HepG2 (cell line): ENCODE data around the gene MBL2. TPM values are rescaled to one million over a fixed set of nuclear protein-coding genes. Genes with fewer than 3 reads are reported as not detected.

Experiments
- ARNT ChIP-seq: fragments of 450-650 bp; IDR thresholded peaks from 2 replicates; pipeline ENCODE4 v1.6.1; 2017
- CREB1 ChIP-seq, 2 experiments: fragments of 450-650 bp in 1 of 2; IDR thresholded peaks; 2 replicates each; pipeline ENCODE4 v1.6.1; 2016 to 2017; ENCODE audit warnings: control low read depth in 1 of 2, mild to moderate bottlenecking in 1 of 2, missing compliant biosample characterization in 1 of 2, missing genetic modification characterization in 1 of 2
- ELF1 ChIP-seq: sonication (generic); formaldehyde crosslinking; IDR thresholded peaks from 2 replicates; pipeline ENCODE4 v1.4.0; 2020; ENCODE audit warnings: missing genetic modification reagents
- EP300 ChIP-seq, 3 experiments: sonication (generic) in 1 of 3; formaldehyde crosslinking in 1 of 3; IDR thresholded peaks; 2 replicates each; pipeline versions ENCODE4 v1.5.1 to v1.6.1; 2011 to 2020; ENCODE audit warnings: low read depth in 2 of 3, low read length in 2 of 3, borderline replicate concordance in 1 of 3, improper control_type of control experiment in 1 of 3, mild to moderate bottlenecking in 1 of 3, missing genetic modification reagents in 1 of 3, moderate library complexity in 1 of 3
- FOXP1 ChIP-seq, 2 experiments: fragments of 450-650 bp in 1 of 2; IDR thresholded peaks; 2 replicates each; pipeline ENCODE4 v1.6.1; 2017 to 2018; ENCODE audit warnings: antibody characterized with exemption in 1 of 2
- MZF1 ChIP-seq: sonication (generic); formaldehyde crosslinking; IDR thresholded peaks from 2 replicates; pipeline ENCODE4 v1.8.1; 2023; ENCODE audit warnings: mild to moderate bottlenecking, missing genetic modification reagents, borderline replicate concordance
- NFKBIZ ChIP-seq: IDR thresholded peaks from 2 replicates; pipeline ENCODE4 v1.6.1; 2018; ENCODE audit warnings: missing genetic modification reagents, missing compliant biosample characterization
- PITX1 ChIP-seq: sonication (generic); formaldehyde crosslinking; IDR thresholded peaks from 2 replicates; pipeline ENCODE4 v1.5.1; 2020; ENCODE audit warnings: mild to moderate bottlenecking, missing genetic modification reagents
- POLR2A ChIP-seq, 2 experiments: IDR thresholded peaks; 2 replicates each; pipeline ENCODE4 v1.6.1; 2011; ENCODE audit warnings: low read depth in 2 of 2, low read length in 2 of 2, mild to moderate bottlenecking in 1 of 2, moderate library complexity in 1 of 2; ENCODE audit not compliant: insufficient read depth in 1 of 2
- SMYD3 ChIP-seq: sonication (generic); formaldehyde crosslinking; IDR thresholded peaks from 2 replicates; pipeline ENCODE4 v1.8.1; 2023; ENCODE audit warnings: mild to moderate bottlenecking, missing genetic modification reagents
- XRCC5 ChIP-seq: fragments of 200-400 bp; formaldehyde crosslinking; optimal IDR thresholded peaks from 2 replicates; pipeline ENCODE3; 2017; ENCODE audit warnings: mild to moderate bottlenecking, low read length
- ZBTB21 ChIP-seq: sonication (generic); formaldehyde crosslinking; IDR thresholded peaks from 2 replicates; pipeline ENCODE4 v1.4.0; 2020; ENCODE audit warnings: missing genetic modification reagents
- ZIK1 ChIP-seq: sonication (generic); formaldehyde crosslinking; IDR thresholded peaks from 2 replicates; pipeline ENCODE4 v1.5.0; 2020; ENCODE audit warnings: mild to moderate bottlenecking, low read depth, missing genetic modification reagents, borderline replicate concordance
- ZKSCAN8 ChIP-seq: IDR thresholded peaks from 2 replicates; pipeline ENCODE4 v1.6.1; 2016; ENCODE audit warnings: borderline replicate concordance, missing genetic modification reagents, missing compliant biosample characterization
- ZNF501 ChIP-seq: sonication (generic); formaldehyde crosslinking; IDR thresholded peaks from 2 replicates; pipeline ENCODE4 v1.5.1; 2020; ENCODE audit warnings: mild to moderate bottlenecking, moderate library complexity, missing genetic modification reagents
- polyA plus RNA-seq, 8 experiments: library from polyadenylated mRNA; depleted of rRNA in 3 of 8; stranded (reverse) in 7 of 8; unstranded in 1 of 8; fragments of >200 nt; fragmentation: Illumina TruSeq in 4 of 8; extraction: Trizol in 4 of 8; gene quantifications; 2 replicates each; pipeline versions ENCODE4 v1.2.1 to v1.2.3, GENCODE V29; 2011 to 2016; ENCODE audit warnings: low read depth in 4 of 8, missing spikeins in 1 of 8, mixed read lengths in 1 of 8; ENCODE audit not compliant: insufficient read depth in 1 of 8
- total RNA-seq, 5 experiments: library from RNA; depleted of rRNA; stranded (reverse); fragments of >200 nt; fragmentation: Illumina TruSeq; extraction: Trizol; gene quantifications; 2 replicates each; pipeline ENCODE4 v1.2.3, GENCODE V29; 2016; ENCODE audit warnings: low read depth in 1 of 5
- TF ChIP-seq, protein P1 (sequence below): IDR thresholded peaks from 2 replicates; pipeline ENCODE4 v1.6.1; 2016; ENCODE audit warnings: missing compliant biosample characterization, missing genetic modification reagents, borderline replicate concordance
- TF ChIP-seq, protein P2 (sequence below): sonication (generic); formaldehyde crosslinking; IDR thresholded peaks from 2 replicates; pipeline ENCODE4 v1.4.0; 2020; ENCODE audit warnings: mild to moderate bottlenecking, missing genetic modification reagents
- TF ChIP-seq, protein P3 (sequence below): sonication (generic); formaldehyde crosslinking; IDR thresholded peaks from 2 replicates; pipeline ENCODE4 v1.8.1; 2022; ENCODE audit warnings: low read depth, mild to moderate bottlenecking, missing genetic modification reagents
- TF ChIP-seq, protein P4 (sequence below): sonication (generic); formaldehyde crosslinking; IDR thresholded peaks from 2 replicates; pipeline ENCODE4 v1.4.0; 2020; ENCODE audit warnings: missing genetic modification reagents, borderline replicate concordance

MBL2 gene
- total and polyA plus RNA-seq, 2 of the 13 experiments (the other 11 are each of a cell fraction or from before 2014, with no cell fraction given) = 9.6 to 16.2 TPM

DNA sequence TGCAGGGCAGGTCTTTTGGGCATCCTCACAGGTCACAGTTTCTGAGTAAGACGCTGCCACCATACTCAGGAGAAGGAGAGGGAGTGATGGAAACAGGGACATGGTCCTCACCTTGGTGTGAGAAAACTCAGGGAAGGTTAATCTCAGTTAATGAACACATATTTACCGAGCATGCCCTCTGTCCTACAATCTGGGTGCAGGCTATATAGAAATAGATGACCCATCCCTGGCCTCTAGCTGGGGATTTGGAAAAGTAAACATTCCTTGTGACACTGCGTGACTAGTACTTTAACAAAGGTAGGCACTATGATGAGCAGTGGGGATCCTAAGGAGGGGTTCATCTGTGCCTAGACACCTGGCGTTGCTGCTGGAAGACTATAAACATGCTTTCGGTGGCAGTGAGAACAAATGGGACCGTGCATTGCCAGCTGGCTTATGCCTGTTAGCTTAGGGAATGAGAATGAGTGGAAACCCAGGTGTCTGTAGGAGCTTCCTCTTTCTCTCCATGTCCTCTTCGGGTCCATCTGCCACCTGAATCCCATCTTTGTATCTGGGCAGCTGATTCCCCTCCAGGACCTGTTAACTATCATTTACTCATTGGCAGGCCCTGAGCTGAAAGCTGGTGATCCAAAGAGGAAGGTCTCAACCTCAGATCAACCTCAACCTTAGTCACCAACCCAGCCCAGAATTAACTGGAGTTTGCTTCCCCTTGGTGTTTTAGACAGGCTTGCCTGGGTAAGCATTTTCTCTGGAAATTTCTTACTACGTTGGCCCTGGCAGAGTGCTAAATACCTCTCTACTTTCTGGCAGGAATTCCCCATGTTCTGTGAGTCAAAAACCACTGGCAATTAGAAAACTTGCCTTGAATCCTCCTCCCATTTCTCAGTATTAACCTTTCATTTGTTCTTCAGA is 794 bp downstream of the MBL2 start (continued):
- TF ChIP-seq, protein P1, sequence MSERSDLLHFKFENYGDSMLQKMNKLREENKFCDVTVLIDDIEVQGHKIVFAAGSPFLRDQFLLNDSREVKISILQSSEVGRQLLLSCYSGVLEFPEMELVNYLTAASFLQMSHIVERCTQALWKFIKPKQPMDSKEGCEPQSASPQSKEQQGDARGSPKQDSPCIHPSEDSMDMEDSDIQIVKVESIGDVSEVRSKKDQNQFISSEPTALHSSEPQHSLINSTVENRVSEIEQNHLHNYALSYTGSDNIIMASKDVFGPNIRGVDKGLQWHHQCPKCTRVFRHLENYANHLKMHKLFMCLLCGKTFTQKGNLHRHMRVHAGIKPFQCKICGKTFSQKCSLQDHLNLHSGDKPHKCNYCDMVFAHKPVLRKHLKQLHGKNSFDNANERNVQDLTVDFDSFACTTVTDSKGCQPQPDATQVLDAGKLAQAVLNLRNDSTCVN = peak; percentile 85; the same call in 1 of the 2 replicates
- TF ChIP-seq ELF1 (CRISPR knock-in tag) (no peak), ZKSCAN8 (CRISPR knock-in tag) (0 out of 2 replicates have a peak, but pooled peaks have one; percentile 49), POLR2A (IDR thresholded peaks at IDR 0.05; ENCODE audit: insufficient read depth in 1 of 2, low read depth in 2 of 2, low read length in 2 of 2) (0 out of 4 replicates have a peak, but pooled peaks of 1 of the 2 experiments have one; percentile 21), NFKBIZ (0 out of 2 replicates have a peak, but pooled peaks have one; percentile 24), ZNF501 (CRISPR knock-in tag) (peak; percentile 32; the same call in 1 of the 2 replicates), SMYD3 (0 out of 2 replicates have a peak, but pooled peaks have one; percentile 31), ARNT (no peak), EP300 (IDR thresholded peaks at IDR 0.05; ENCODE audit: low read depth in 2 of 2, low read length in 2 of 2) (peak in 1 of 2 experiments; percentile 95; a peak in 2 of 4 replicates), EP300 (CRISPR knock-in tag; IDR thresholded peaks at IDR 0.05; ENCODE audit: borderline replicate concordance) (peak; percentile 85), MZF1 (CRISPR knock-in tag) (0 out of 2 replicates have a peak, but pooled peaks have one; percentile 79), CREB1 (IDR thresholded peaks at IDR 0.05) (peak; percentile 34; the same call in 1 of the 2 replicates), CREB1 (CRISPR knock-in tag; IDR thresholded peaks at IDR 0.05) (peak; percentile 52; the same call in 1 of the 2 replicates), ZBTB21 (0 out of 2 replicates have a peak, but pooled peaks have one; percentile 20), ZIK1 (0 out of 2 replicates have a peak, but pooled peaks have one; percentile 29), PITX1 (CRISPR knock-in tag) (peak; percentile 99), XRCC5 (peak; percentile 12), FOXP1 (IDR thresholded peaks at IDR 0.05) (no peak), FOXP1 (CRISPR knock-in tag; IDR thresholded peaks at IDR 0.05) (peak; percentile 76)
- TF ChIP-seq, protein P2, sequence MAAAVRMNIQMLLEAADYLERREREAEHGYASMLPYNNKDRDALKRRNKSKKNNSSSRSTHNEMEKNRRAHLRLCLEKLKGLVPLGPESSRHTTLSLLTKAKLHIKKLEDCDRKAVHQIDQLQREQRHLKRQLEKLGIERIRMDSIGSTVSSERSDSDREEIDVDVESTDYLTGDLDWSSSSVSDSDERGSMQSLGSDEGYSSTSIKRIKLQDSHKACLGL (CRISPR knock-in tag) = no peak
- TF ChIP-seq, protein P3, sequence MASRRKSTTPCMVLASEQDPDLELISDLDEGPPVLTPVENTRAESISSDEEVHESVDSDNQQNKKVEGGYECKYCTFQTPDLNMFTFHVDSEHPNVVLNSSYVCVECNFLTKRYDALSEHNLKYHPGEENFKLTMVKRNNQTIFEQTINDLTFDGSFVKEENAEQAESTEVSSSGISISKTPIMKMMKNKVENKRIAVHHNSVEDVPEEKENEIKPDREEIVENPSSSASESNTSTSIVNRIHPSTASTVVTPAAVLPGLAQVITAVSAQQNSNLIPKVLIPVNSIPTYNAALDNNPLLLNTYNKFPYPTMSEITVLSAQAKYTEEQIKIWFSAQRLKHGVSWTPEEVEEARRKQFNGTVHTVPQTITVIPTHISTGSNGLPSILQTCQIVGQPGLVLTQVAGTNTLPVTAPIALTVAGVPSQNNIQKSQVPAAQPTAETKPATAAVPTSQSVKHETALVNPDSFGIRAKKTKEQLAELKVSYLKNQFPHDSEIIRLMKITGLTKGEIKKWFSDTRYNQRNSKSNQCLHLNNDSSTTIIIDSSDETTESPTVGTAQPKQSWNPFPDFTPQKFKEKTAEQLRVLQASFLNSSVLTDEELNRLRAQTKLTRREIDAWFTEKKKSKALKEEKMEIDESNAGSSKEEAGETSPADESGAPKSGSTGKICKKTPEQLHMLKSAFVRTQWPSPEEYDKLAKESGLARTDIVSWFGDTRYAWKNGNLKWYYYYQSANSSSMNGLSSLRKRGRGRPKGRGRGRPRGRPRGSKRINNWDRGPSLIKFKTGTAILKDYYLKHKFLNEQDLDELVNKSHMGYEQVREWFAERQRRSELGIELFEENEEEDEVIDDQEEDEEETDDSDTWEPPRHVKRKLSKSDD = 0 out of 2 replicates have a peak, but pooled peaks have one; percentile 44
- TF ChIP-seq, protein P4, sequence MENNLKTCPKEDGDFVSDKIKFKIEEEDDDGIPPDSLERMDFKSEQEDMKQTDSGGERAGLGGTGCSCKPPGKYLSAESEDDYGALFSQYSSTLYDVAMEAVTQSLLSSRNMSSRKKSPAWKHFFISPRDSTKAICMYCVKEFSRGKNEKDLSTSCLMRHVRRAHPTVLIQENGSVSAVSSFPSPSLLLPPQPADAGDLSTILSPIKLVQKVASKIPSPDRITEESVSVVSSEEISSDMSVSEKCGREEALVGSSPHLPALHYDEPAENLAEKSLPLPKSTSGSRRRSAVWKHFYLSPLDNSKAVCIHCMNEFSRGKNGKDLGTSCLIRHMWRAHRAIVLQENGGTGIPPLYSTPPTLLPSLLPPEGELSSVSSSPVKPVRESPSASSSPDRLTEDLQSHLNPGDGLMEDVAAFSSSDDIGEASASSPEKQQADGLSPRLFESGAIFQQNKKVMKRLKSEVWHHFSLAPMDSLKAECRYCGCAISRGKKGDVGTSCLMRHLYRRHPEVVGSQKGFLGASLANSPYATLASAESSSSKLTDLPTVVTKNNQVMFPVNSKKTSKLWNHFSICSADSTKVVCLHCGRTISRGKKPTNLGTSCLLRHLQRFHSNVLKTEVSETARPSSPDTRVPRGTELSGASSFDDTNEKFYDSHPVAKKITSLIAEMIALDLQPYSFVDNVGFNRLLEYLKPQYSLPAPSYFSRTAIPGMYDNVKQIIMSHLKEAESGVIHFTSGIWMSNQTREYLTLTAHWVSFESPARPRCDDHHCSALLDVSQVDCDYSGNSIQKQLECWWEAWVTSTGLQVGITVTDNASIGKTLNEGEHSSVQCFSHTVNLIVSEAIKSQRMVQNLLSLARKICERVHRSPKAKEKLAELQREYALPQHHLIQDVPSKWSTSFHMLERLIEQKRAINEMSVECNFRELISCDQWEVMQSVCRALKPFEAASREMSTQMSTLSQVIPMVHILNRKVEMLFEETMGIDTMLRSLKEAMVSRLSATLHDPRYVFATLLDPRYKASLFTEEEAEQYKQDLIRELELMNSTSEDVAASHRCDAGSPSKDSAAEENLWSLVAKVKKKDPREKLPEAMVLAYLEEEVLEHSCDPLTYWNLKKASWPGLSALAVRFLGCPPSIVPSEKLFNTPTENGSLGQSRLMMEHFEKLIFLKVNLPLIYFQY = no peak
